HG03342 (cell line): ENCODE results near the gene CLEC18A.
"Not testable (repeated sequence)": the region's sequence is repeated elsewhere in the genome, so short reads cannot be mapped to it uniquely, and the experiment has no call there.

Source experiments
- ATAC-seq: cut with Tn5 transposase; IDR thresholded peaks from one replicate; pipeline ENCODE4 v1.9.1; 2021; ENCODE audit warnings: mild to moderate bottlenecking, moderate library complexity; ENCODE audit not compliant: unreplicated experiment

The CLEC18A gene

GRCh38 chr16:69951017-69951671, at the start of gene CLEC18A:
Gene CLEC18A, plus strand, starts transcription at chr16:69951334. Its CDS starts 33 bp downstream, at chr16:69951367.
- ATAC-seq: not testable (repeated sequence)

DNA sequence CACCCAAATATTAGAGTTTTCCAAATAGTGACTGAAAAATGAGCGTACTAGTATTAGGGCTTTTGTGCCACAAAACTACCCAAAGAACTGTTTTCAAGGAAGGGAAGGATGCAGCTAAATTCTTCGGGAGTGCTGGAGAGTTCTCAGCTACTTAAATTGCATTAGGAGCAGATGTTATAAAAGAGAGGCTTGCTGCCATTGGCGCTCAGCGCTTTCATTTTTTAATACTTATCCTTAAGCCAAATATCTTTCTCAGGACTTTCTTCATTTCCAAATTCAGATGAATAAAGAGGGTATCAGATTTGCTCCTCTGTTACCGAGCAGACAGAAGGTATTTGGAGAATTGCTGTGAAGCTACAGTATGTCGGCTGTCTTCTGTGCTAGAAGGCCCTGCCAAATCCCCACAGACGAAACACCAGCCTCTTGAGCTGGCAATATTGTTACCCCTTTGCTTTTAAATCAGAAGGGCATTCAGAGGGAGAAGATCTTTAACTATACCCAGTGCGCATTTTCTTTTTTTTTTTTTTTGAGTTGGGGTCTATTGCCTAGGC, 47.2 kb upstream of the CLEC18A start:
- no peak for ATAC-seq

- ATAC-seq: no peak
Observed at GRCh38 chr16:69904495-69905170, 46.5 kb upstream of the CLEC18A start.

DNA sequence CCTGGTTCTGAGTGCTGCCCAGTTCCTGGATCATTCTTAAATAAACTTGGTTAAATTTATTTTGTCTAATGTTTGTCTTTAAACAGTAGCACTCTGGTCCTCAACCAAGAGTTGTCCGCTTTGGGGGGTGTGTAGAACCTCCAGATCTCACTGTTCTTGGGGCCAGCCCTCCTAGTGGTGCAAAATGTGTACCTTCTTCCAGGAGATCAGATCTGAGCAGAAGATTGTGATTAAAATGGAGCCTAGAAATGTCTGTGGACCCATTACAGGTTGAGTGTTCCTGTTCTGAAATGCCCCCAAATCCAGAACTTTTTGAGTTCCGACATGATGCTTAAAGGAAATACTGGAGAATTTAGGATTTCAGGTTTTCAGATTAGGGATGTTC, 46.0 kb upstream of the CLEC18A start:
- no peak for ATAC-seq

GRCh38 chr16:69906838-69907401, 44.2 kb upstream of the CLEC18A start:
- ATAC-seq: no peak

DNA sequence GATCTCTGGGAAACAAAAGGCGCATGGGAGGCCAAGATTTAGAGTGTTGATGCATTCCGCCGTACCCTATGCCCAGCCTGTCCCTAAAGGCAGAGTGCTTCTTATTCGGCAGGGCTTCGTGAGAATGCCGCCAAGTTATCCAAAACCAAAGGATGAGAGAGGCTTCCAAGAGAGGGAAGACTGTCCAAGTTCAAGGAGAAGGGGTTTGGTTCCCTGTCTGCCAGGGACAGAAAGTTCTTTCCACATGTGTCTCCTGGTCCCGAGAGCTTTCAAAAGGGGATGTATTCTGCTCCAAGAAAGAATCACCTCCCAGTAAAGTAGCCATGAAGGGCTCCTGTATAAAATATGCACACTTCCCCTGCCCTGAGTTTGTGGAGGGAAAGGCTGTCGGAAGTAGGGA, 42.1 kb upstream of the CLEC18A start:
- ATAC-seq: no peak

DNA sequence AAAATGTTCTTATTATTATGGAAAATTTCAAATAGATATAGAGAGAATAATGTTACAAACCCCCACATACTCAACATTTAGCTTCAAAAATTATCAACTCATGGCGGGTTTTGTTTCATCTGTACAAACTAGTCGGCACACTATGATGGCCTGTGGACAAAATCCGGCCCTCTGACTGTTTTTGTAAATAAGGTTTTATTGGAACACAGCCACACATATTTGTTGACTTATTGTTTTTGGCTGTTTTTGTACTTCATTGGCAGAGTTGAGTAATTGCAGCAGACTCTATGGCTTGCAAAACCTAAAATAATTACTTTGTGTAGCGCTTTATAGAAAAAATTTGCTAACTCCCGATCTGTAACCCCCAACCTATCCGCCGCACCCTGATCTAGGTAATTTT, 41.4 kb upstream of the CLEC18A start:
- ATAC-seq: no peak

- ATAC-seq: no peak
Observed at GRCh38 chr16:69910964-69911363, 40.2 kb upstream of the CLEC18A start.

DNA sequence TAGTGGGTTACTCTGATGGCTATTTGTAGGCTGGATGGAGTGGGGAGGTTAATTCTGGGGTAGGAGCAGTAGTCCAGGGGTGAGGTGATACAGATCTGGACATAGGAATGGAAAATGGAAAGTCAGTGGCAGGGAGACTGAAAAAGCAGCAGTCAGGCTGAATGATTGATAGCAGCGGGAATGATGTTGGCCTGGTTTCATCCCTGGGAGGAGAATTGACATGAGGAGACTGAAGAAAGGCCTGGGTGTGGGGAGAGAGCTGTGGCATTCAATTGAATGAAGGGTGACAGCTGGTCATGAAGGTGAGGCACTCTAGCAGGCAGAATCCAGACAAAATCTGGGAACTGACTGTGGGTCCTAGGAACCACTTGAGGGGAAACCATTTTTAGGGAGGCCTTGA, 34.7 kb upstream of the CLEC18A start:
- no peak for ATAC-seq

- ATAC-seq: no peak
Observed at GRCh38 chr16:69917311-69917710, 33.8 kb upstream of the CLEC18A start.

GRCh38 chr16:69917739-69918138, 33.4 kb upstream of the CLEC18A start:
- ATAC-seq: no peak

DNA sequence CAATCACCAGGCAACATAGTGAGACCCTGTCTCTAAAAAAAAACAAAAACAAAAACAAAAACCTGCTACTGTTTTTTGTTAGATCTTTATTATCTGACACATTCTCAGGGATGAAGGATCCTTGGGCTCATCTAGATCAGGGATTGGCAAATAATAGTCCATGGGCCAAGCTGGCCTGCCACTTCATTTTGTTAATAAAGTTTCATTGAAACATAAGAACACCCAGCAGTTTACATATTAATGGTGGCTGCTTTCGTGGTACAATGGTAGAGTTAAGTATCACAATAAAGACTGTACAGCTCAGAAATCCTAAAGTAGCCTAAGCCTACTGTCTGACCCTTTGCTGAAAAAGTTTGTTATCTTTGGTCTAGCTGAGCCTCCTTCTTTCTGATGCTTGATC, 32.9 kb upstream of the CLEC18A start:
- ATAC-seq: no peak

DNA sequence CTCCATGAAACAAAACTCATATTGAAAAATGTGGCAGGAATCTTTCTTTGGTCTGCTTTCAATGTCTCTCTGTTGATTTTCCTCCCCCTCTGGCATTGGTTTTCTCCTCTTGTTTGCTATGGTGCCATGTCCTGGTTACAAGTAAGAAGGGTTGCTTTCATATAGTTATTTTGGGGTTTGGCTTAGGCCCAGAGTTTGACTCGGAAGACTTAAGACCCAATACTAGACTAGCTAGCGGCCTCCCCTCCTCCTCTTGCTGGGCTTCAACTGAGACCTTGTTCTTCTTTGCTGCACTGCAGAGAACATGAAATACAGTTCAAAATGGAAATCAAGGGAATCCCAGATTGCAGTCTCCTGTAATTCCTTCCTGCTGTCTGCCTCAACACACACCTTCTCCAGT, 30.0 kb upstream of the CLEC18A start:
- no peak for ATAC-seq

- ATAC-seq: no peak
Observed at GRCh38 chr16:69922200-69922599, 28.9 kb upstream of the CLEC18A start.

- ATAC-seq: no peak
Observed at GRCh38 chr16:69924041-69924775, 26.9 kb upstream of the CLEC18A start.

- no peak for ATAC-seq
Observed at GRCh38 chr16:69924777-69925191, 26.4 kb upstream of the CLEC18A start.

DNA sequence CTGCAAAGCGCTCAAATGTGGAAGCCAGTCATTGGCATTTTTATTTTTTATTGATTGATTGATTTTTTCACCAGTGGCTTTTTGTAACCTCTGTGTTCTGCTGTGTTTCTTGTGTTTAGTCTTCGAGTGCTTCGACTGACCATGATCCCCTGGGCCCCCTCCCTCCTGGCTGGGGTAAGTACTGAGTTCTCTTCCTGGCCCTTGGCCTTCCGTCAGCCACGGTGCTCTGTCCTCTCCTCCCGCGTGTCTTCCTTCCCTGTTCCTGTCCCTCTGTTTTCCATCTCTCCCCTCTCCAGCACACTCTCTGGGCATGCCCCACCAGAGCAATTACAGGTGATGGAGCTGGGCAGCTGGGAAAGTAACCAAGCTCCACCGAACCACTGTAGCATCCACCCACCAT, 25.8 kb upstream of the CLEC18A start:
- no peak for ATAC-seq

GRCh38 chr16:69926241-69926640, 24.9 kb upstream of the CLEC18A start:
- no peak for ATAC-seq

DNA sequence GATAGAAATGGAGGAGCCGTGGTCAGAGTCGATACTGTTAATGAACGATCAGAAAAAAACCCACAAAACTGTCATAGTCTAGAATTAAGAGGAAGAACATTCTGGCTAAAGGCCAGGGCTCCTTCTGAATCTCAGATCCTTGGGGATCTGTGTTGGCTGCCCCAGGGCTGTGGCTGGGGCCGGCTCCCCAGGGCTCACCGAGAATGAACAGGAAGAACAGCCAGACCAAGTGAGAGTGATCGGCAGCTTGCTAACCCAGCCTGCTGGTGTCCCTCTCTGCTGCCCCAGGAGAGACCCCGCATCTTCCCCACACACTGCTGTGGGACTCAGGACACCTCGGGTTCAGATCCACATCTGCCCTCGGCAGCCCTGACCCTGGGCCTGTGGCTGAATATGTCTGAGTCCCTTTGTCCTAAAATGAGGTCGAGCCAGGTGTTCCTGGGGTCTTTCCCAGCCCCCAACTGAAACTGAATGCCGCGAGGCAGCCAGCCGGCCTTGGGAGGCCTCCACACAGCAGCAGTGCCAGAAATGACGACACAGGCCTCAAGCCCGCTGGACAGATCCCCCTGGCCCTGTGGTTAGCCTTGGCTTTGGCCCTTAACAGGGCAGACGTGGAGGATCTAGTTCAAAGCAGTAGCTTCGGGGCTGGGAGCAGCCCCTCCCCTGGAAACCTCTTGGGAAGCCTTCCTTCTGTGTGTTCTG, 23.9 kb upstream of the CLEC18A start:
- ATAC-seq: no peak

DNA sequence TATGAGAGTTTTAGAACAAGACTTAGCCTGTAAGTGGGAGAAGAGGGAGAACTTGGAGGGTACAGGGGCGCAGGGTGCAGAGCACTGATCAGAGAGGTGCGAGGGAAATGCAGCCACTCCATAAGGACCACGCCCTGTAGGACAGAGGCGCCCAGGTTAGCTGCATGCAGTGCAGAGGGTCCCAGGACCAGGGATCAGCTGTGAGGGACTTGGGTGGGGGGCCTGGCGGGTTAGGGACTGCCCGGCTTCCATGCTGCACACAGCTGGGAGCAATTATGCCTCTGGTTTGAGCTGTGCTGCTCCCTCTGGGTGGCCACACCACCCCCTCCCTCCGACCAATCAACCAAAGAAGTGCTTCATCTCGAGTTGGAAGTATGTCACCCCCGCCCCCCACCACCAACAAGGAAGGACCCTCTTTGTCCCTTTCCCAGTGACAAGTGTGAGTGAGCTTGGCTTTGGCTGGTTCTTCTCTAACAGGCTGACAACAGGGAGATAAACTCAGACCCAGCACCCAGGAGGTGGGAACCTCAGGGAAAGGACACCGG, 22.2 kb upstream of the CLEC18A start:
- no peak for ATAC-seq

GRCh38 chr16:69929480-69929879, 21.7 kb upstream of the CLEC18A start:
- ATAC-seq: no peak
